Prostate gland (tissue), 2 donors: ENCODE data around the gene DRG2. TPM values are rescaled to one million over a fixed set of nuclear protein-coding genes. Genes with fewer than 3 reads are reported as not detected.

Experiments used
- DNase-seq: peaks from one replicate; pipeline ENCODE4 v3.0.0-alpha.2; 2019; ENCODE audit warnings: low spot score
- H3K27ac ChIP-seq, 2 donors: fragments of 200-600 bp; sonication (generic); 2 replicates each; pipeline ENCODE4 v1.5.1; 2017 to 2019
- H3K27me3 ChIP-seq: fragments of 200-600 bp; sonication (generic); replicated peaks from 2 replicates; pipeline ENCODE4 v1.5.1; 2019; ENCODE audit not compliant: insufficient read depth
- H3K36me3 ChIP-seq, 2 donors: fragments of 200-600 bp; sonication (generic); 1 replicate in 1 of 2; 2 replicates in 1 of 2; pipeline versions ENCODE4 v1.5.1 to v1.8.1; 2017 to 2019
- H3K4me1 ChIP-seq: fragments of 200-600 bp; sonication (generic); replicated peaks from 2 replicates; pipeline ENCODE4 v1.5.1; 2019
- H3K4me3 ChIP-seq, 2 donors: fragments of 200-600 bp; sonication (generic); 2 replicates each; pipeline ENCODE4 v1.5.1; 2017 to 2019
- H3K9me3 ChIP-seq: fragments of 200-600 bp; sonication (generic); 2 replicates; pipeline ENCODE4 v1.5.1; 2017
- CTCF ChIP-seq, 4 experiments: fragments of 200-600 bp in 2 of 4; fragments of 450-650 bp in 2 of 4; sonication (generic) in 2 of 4; IDR thresholded peaks; 1 replicate in 3 of 4; 2 replicates in 1 of 4; pipeline ENCODE4 v1.5.1; 2016 to 2019; ENCODE audit warnings: antibody characterized with exemption in 4 of 4, mild to moderate bottlenecking in 2 of 4, moderate library complexity in 2 of 4
- POLR2A ChIP-seq: fragments of 450-650 bp; IDR thresholded peaks from one replicate; pipeline ENCODE4 v1.6.1; 2016; ENCODE audit warnings: antibody characterized with exemption, mild to moderate bottlenecking
- POLR2AphosphoS5 ChIP-seq: sonication (generic); formaldehyde crosslinking; IDR thresholded peaks from one replicate; pipeline ENCODE4 v1.6.1; 2017; ENCODE audit warnings: antibody characterized with exemption
- whole genome bisulfite sequencing: methylation state at CpG from one replicate; pipeline ENCODE4 v1.1.5; 2018; 5-methylcytosine and 5-hydroxymethylcytosine counted together
- intact Hi-C: fragments of 100-400 bp; cut with DNase I; formaldehyde crosslinking; loops from one replicate; pipeline ENCODE4 v1.14.2; 2022
- total RNA-seq, 2 donors: library from RNA; depleted of rRNA; stranded (reverse); fragments of >200 nt; gene quantifications; one replicate each; pipeline ENCODE4 v1.1.0, GENCODE V29; 2016

Gene DRG2
- total RNA-seq, 2 donors from 2014 or later = 44.1 to 56.9 TPM

- Histone ChIP-seq H3K4me3 (no peak overlapping the region), H3K27ac (no peak overlapping the region), H3K36me3 (no peaks in the 10 kb centered on the region), H3K9me3 (no peaks in the 10 kb centered on the region), H3K4me1 (no peaks in the 10 kb centered on the region), H3K27me3 (no peaks in the 10 kb centered on the region)
- TF ChIP-seq CTCF (IDR thresholded peaks at IDR 0.05) (no peak), POLR2AphosphoS5 (peak; percentile 21)
- intact Hi-C loops = no loop called here
- peak; percentile 19 for DNase-seq
- WGBS = 72% methylated on average over 15 of the region's 15 CpGs
These were observed 6.1 kb downstream of the DRG2 start for GRCh38 chr17:18093616-18094408.

- Histone ChIP-seq H3K27me3 (no peaks in the 10 kb centered on the region), H3K9me3 (no peaks in the 10 kb centered on the region), H3K4me1 (no peaks in the 10 kb centered on the region), H3K36me3 (no peaks in the 10 kb centered on the region), H3K4me3 (no peak overlapping the region), H3K27ac (no peak overlapping the region)
- intact Hi-C loops = no loop called here
- WGBS = 96% methylated on average over 10 of the region's 10 CpGs
- TF ChIP-seq CTCF (IDR thresholded peaks at IDR 0.05) (no peak), POLR2AphosphoS5 (no peak), POLR2A (no peak)
- DNase-seq = no peak
These were observed 6.7 kb downstream of the DRG2 start for GRCh38 chr17:18094409-18094807.

GRCh38 chr17:18099516-18099915, 11.8 kb downstream of the DRG2 start:
- Histone ChIP-seq H3K9me3 (no peaks in the 10 kb centered on the region), H3K27ac (no peak overlapping the region), H3K4me3 (no peak overlapping the region), H3K4me1 (no peaks in the 10 kb centered on the region), H3K36me3 (no peaks in the 10 kb centered on the region), H3K27me3 (no peaks in the 10 kb centered on the region)
- WGBS = 92% methylated on average over 14 of the region's 14 CpGs
- no peak for DNase-seq
- no peak for TF ChIP-seq POLR2A
- no peak for TF ChIP-seq CTCF (IDR thresholded peaks at IDR 0.05)
- TF ChIP-seq POLR2AphosphoS5 = no peak
- intact Hi-C loops = no loop called here

- Histone ChIP-seq H3K4me3 (no peak overlapping the region), H3K4me1 (no peaks in the 10 kb centered on the region), H3K27ac (no peak overlapping the region), H3K36me3 (no peaks in the 10 kb centered on the region), H3K9me3 (no peaks in the 10 kb centered on the region), H3K27me3 (no peaks in the 10 kb centered on the region)
- no peak for DNase-seq
- intact Hi-C loops = no loop called here
- TF ChIP-seq CTCF (IDR thresholded peaks at IDR 0.05) (no peak), POLR2A (no peak), POLR2AphosphoS5 (no peak)
- 81% methylated on average over 10 of the region's 10 CpGs for WGBS
These were observed 12.9 kb downstream of the DRG2 start for GRCh38 chr17:18100616-18101015.

- H3K36me3 ChIP-seq = no peaks in the 10 kb centered on the region
These were observed 14.1 kb downstream of the DRG2 start for GRCh38 chr17:18101828-18102227.

More at GRCh38 chr17:18101828-18102227, 14.1 kb downstream of the DRG2 start:
- TF ChIP-seq POLR2AphosphoS5 (no peak), CTCF (IDR thresholded peaks at IDR 0.05) (no peak), POLR2A (no peak)
- Histone ChIP-seq H3K4me3 (no peak overlapping the region), H3K4me1 (no peaks in the 10 kb centered on the region), H3K9me3 (no peaks in the 10 kb centered on the region), H3K27ac (no peak overlapping the region), H3K27me3 (no peaks in the 10 kb centered on the region)
- WGBS = 88% methylated on average over 9 of the region's 9 CpGs
- intact Hi-C loops = no loop called here
- DNase-seq = no peak
